Medulla oblongata (tissue), 1 donor: ENCODE data around the gene FGD6.
"Not testable (repeated sequence)": the region's sequence is repeated elsewhere in the genome, so short reads cannot be mapped to it uniquely, and the experiment has no call there.

Experiments
- DNase-seq: peaks from one replicate; pipeline ENCODE4 v3.0.0-alpha.2; 2015; ENCODE audit errors: extremely low spot score

Gene FGD6

GRCh38 chr12:95217377-95218149, at the start of gene FGD6, which contains the start of gene VEZT:
FGD6 (minus strand) TSS chr12:95217467; CDS start chr12:95217240, 227 bp downstream.
VEZT (plus strand) TSS chr12:95217807; CDS start chr12:95217851, 44 bp downstream.
- peak; percentile 100 for DNase-seq

- DNase-seq = no peak
Observed at GRCh38 chr12:95266254-95266653, 49.0 kb upstream of the FGD6 start.

- DNase-seq = no peak
Observed at GRCh38 chr12:95265765-95266164, 48.5 kb upstream of the FGD6 start.

DNA sequence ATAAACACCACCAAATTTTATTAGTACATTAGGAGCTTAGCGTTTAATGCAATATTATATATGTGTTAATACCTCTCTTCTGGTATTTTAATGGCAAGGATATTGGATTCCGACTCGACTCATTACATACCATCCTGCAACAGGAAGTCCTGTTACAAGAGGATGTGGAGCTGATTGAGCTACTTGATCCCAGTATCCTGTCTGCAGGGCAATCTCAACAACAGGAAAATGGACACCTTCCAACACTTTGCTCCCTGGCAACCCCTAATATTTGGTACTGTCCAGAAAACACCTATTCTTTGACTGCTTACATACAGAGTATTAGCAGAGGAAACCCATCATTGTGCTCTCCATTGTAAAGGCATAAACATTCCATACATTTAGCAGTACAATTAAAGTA, 45.5 kb upstream of the FGD6 start:
- no peak for DNase-seq

- DNase-seq = no peak
Observed at GRCh38 chr12:95261109-95261508, 43.8 kb upstream of the FGD6 start.

GRCh38 chr12:95259368-95259767, 42.1 kb upstream of the FGD6 start:
- DNase-seq = no peak

- no peak for DNase-seq
Observed at GRCh38 chr12:95258803-95259202, 41.5 kb upstream of the FGD6 start.

GRCh38 chr12:95258151-95258550, 40.9 kb upstream of the FGD6 start:
- no peak for DNase-seq

DNA sequence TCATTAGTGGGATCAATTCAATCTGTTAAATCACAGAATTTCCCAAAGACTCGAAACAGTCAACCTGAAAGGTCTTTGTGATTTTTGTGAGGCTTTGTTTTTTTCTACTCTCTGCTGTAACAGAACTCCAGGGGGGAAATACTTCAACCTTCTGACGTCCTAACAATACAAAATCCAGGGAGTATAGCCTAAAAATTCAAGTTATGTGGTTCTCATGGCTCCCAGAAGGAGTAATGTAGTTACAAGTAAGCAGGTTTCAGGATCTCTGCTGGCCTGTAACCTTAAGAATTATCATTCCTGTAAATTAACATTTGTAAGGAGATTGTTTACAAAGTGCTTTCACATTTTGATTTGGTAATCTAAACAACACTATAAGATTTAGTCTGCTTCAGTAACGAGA, 40.3 kb upstream of the FGD6 start:
- DNase-seq = no peak

GRCh38 chr12:95253386-95253785, 36.1 kb upstream of the FGD6 start:
- DNase-seq = no peak

DNA sequence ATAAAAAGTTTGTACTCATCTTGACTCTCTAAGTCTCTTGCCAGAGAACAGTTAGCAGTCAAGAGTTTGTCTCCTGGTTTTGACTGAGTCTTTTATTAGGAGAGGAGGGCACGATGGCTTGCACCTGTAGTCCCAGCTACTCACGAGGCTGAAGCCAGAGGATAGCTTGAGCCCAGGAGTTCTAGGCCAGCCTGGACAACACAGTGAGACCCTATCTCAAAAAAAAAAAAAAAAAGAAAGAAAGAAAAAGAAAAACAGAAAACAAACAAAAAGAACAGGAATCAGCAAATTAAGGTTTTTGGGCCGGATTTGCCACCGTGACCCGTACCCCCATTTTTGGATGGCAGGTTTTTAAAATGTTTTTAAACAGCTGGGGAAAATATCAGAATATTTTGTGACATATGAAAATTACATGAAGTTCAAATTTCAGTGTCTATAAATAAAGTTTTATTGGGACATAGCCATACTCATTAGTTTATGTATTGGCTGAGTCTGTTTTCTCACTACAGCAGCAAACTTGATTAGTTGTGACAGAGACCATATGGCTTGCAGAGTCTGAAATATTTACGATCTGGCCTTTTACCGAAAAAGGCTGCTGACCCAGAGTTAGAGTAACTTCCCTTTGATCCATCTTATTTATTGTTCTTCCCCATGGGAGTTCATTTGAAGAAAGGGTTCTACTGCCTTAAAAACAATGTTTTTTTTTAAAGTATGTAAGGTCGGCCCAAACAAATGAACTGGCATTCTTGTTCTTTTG, 31.5 kb upstream of the FGD6 start:
- no peak for DNase-seq

- no peak for DNase-seq
Observed at GRCh38 chr12:95248095-95248494, 30.8 kb upstream of the FGD6 start.

DNA sequence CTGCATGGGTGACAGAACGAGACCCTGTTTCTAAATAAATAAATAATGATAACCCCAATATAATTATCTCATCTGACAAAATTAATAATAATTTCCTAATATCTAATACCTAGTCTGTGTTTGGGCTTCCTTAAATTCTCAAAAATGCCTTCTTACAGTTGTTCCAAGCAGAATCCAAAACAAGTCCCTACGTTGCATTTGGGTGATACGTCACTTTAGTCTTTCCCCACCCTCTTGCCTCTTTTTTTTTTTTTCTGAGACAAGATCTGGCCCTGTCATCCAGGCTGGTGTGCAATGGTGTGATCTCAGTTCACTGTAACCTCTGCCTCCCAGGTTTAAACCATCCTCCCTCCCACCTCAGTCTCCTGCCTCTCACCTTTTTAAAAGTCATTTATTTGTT, 27.1 kb upstream of the FGD6 start:
- DNase-seq = no peak

DNA sequence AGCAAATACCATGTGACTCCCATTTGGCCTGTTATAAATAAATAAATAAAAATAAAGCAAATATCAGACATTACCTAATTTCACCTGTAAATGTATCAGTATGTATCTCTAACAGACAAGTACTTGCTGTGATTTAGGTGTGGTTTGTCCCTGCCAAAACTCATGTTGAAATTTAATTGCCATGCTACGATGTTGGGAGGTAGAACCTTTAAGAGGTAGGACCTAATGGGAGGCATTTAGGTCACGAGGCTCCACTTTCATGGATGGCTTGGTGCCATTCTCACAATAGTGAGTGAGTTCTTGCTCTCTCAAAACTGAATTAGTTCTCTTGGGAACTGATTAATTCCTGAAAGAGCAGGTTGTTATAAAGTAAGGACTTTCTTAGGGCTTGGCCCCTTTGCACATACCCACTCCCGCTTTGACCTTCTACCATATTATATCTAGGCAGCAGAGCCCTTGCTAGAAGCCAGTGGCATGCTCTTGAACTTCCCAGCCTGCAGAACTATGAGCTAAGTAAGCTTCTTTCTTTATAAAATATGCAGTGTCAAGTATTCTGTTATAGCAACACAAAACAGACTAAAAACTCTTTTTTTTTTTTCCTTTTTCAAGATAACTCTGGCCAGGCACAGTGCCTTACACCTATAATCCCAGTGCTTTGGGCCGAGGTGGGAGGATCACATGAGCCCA, 26.4 kb upstream of the FGD6 start:
- DNase-seq = no peak

DNA sequence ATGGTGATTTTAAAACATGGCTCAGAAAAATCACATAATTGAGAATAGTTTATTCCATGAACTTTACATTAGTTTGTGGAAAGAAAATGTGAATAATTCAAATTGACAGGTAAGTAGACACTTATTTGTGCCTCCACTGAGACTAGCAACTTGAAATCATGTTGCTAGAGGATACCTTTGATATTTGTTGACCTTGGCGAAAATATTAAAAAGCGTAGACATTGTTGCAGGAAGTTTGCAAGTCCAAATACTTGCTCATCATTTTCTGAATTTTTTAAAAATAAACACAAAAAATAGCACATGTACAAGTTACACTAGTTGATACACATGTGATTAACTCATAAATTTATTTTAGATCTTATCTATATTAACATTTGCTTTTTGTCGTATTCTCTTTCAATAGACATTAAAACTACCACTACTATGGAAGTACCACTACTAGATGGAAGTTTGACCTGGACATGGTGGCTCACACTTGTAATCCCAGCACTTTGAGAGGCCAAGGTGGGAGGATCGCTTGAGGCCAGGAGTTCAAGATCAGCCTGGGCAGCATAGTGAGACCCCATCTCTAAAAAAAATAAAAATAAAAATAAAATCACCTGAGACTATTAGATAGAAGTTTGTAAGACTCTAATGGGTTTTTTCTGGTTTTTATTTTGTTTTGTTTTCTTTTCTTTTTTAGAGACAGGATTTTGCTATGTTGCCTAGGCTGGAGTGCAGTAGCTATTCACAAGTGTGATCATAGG, 24.7 kb upstream of the FGD6 start:
- DNase-seq = no peak

DNA sequence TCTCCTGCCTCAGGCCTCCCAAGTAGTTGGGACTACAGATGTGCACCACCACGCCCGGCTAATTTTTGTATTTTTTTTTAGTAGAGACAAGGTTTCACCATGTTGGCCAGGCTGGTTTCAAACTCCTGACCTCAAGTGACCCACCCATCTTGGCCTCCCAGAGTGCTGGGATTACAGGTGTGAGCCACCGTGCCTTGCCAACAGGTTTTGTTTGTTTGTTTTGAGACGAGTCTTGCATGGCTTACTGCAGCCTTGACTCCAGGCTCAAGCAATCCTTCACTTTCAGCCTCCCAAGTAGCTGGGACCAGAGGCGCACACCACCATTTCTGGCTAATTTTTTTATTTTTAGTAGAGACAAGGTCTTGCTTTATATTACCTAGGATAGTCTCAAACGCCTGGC, 23.9 kb upstream of the FGD6 start:
- DNase-seq = not testable (repeated sequence)

GRCh38 chr12:95240556-95240955, 23.3 kb upstream of the FGD6 start:
- no peak for DNase-seq

DNA sequence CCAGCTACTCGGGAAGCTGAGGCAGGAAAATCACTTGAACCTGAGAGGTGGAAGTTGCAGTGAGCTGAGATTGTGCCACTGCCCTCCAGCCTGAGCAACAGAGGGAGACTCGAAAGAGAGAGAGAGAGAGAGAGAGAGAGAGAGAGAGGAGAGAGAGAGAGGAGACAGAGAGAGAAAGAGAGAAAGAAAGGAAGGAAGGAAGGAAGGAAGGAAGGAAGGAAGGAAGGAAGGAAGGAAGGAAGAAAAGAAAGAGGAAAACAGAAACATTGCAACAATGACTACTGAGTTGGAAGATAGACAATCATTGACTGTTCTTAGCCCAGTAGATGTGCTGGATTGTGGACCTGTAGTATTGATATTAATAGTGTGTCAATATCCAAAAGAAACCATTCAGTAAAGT, 22.6 kb upstream of the FGD6 start:
- DNase-seq = not testable (repeated sequence)

- no peak for DNase-seq
Observed at GRCh38 chr12:95239216-95239615, 21.9 kb upstream of the FGD6 start.

DNA sequence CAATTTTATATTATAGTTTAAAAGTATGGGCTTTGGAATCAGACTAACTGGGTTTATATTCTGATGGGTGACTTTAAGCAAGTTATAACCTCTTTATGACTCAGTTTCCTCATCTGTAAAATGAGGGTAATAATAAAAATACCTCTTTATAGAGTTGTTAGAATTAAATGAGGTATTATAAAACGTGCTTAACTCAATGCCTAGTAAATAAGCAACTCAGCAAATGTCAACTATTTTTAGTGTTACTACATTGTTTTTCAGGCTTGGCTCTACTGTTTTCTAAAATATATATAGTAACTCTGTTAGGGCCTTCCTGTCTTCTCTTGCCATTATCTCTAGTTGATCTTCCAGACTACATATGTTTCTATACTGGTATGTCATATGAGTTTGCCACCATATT, 20.9 kb upstream of the FGD6 start:
- no peak for DNase-seq

- DNase-seq = no peak
Observed at GRCh38 chr12:95237315-95237714, 20.0 kb upstream of the FGD6 start.

- DNase-seq = not testable (repeated sequence)
Observed at GRCh38 chr12:95235621-95236020, 18.4 kb upstream of the FGD6 start.
